MCF 10A (cell line): ENCODE data around the gene MED12L. TPM values are rescaled to one million over a fixed set of nuclear protein-coding genes. Genes with fewer than 3 reads are reported as not detected.

Experiments used
- BruUV-seq: library from RNA; stranded (reverse); fragments of 400-500 nt; replicated peaks from 2 replicates; lab custom pipeline; 2021; lab: Mats Ljungman, UMichigan
- CTCF ChIA-PET: fragments of 300-600 bp; sonication (Branson Sonifier 250); formaldehyde crosslinking; extraction: SDS; loops from one replicate; lab custom pipeline; 2021; ENCODE audit warnings: antibody characterized with exemption, inconsistent platforms; lab: Yijun Ruan, JAX
- POLR2A ChIA-PET: fragments of 300-600, 350-650 bp; sonication (Branson Sonifier 250); formaldehyde crosslinking; extraction: SDS; loops from one replicate; lab custom pipeline; 2020; ENCODE audit warnings: antibody characterized with exemption, inconsistent platforms; lab: Yijun Ruan, JAX
- DNase-seq: peaks from one replicate; pipeline ENCODE4 v3.0.0-alpha.2; 2018; ENCODE audit not compliant: unreplicated experiment
- H3K27ac Mint-ChIP-seq: one replicate; pipeline ENCODE4 v1.8.0; 2022; ENCODE audit warnings: mild to moderate bottlenecking, low read depth, mixed read lengths; ENCODE audit not compliant: unreplicated experiment
- H3K27me3 Mint-ChIP-seq: one replicate; pipeline ENCODE4 v1.8.0; 2022; ENCODE audit warnings: mixed read lengths; ENCODE audit not compliant: insufficient read depth, unreplicated experiment
- H3K36me3 Mint-ChIP-seq: one replicate; pipeline ENCODE4 v1.8.0; 2022; ENCODE audit warnings: mild to moderate bottlenecking, moderate library complexity, mixed read lengths; ENCODE audit not compliant: insufficient read depth, unreplicated experiment
- H3K4me1 Mint-ChIP-seq: one replicate; pipeline ENCODE4 v1.8.0; 2022; ENCODE audit warnings: mixed read lengths; ENCODE audit not compliant: insufficient read depth, unreplicated experiment
- H3K4me3 Mint-ChIP-seq: one replicate; pipeline ENCODE4 v1.8.0; 2022; ENCODE audit warnings: mild to moderate bottlenecking, moderate library complexity, mixed read lengths; ENCODE audit not compliant: unreplicated experiment
- H3K9me3 Mint-ChIP-seq: one replicate; pipeline ENCODE4 v1.8.0; 2022; ENCODE audit warnings: mixed read lengths; ENCODE audit not compliant: unreplicated experiment
- intact Hi-C: fragments of 100-400 bp; cut with micrococcal nuclease; formaldehyde crosslinking; loops from 2 replicates; pipeline ENCODE4 v1.14.1; 2022
- total RNA-seq: library from RNA; stranded (reverse); gene quantifications from 2 replicates; pipeline ENCODE4 v1.2.3, GENCODE V29; 2022
- TF ChIP-seq, protein P1 (sequence below): fragments of 200-600 bp; IDR thresholded peaks from one replicate; pipeline ENCODE4 v1.8.0; 2022; ENCODE audit warnings: antibody characterized with exemption, mild to moderate bottlenecking; ENCODE audit not compliant: unreplicated experiment

The MED12L gene
- total RNA-seq, 1 experiment from 2014 or later: 0.47 TPM

DNA sequence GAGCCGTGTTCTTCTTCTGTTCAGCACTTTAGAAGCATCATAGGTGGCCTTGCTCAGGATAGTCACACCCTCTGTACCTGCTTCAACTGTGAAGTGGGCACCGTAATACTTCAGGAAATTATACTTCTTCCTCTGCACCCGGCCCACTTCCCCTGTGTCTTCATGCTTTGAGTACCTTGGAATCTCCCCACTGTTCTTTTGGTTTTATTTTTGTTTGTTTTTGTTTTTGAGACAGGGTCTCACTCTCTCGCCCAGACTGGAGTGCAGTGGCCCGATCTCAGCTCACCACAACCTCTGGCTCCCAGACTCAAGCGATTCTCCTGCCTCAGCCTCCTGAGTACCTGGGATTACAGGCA is 191.2 kb downstream of the MED12L start:
- H3K9me3 Mint-ChIP-seq: no peaks in the 10 kb centered on the region
- no peaks in the 10 kb centered on the region for H3K27me3 Mint-ChIP-seq
- ChIA-PET POLR2A (no interaction called here), CTCF (interaction anchor here (0.6 to 1.5 kb wide), 4 partner anchors 46 to 131 kb away, joined by 3 to 9 read pairs (median 3); no protein-coding TSS in a partner anchor)
- H3K27ac Mint-ChIP-seq: no peak overlapping the region
- no TSS peak for BruUV-seq
- no peaks in the 10 kb centered on the region for H3K4me1 Mint-ChIP-seq
- intact Hi-C loops: no loop called here
- no peak overlapping the region for H3K4me3 Mint-ChIP-seq
- no peaks in the 10 kb centered on the region for H3K36me3 Mint-ChIP-seq
- DNase-seq: no peak
- TF ChIP-seq, protein P1, sequence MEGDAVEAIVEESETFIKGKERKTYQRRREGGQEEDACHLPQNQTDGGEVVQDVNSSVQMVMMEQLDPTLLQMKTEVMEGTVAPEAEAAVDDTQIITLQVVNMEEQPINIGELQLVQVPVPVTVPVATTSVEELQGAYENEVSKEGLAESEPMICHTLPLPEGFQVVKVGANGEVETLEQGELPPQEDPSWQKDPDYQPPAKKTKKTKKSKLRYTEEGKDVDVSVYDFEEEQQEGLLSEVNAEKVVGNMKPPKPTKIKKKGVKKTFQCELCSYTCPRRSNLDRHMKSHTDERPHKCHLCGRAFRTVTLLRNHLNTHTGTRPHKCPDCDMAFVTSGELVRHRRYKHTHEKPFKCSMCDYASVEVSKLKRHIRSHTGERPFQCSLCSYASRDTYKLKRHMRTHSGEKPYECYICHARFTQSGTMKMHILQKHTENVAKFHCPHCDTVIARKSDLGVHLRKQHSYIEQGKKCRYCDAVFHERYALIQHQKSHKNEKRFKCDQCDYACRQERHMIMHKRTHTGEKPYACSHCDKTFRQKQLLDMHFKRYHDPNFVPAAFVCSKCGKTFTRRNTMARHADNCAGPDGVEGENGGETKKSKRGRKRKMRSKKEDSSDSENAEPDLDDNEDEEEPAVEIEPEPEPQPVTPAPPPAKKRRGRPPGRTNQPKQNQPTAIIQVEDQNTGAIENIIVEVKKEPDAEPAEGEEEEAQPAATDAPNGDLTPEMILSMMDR: no peak

DNA sequence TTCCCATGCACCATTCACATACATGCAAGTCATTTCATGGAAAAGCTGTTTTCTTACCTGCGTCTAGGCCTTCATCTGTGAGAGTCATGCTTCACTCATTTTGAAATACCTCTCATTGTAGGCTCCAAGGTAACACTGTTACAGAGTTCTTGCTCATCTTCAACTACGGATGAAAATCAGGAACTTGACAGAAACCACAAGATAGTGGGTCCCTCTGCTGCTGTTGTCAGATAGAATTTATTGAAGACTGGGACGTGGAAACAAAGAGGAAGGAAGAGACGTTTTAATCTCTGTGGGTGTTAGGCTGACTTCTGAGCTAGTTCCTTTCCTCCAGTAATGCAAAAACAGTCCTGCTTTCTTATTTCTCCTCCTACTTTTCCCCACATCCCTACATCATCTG is 192.8 kb downstream of the MED12L start, which contains the start of gene P2RY14:
Gene P2RY14, minus strand, starts transcription at position 313 of the 400 bp plus-strand sequence. CDS start 64,226 bp downstream, outside the sequence.
- no peak within 1 kb of the TSS for H3K27ac Mint-ChIP-seq
- no peaks in the 10 kb centered on the region for H3K9me3 Mint-ChIP-seq
- BruUV-seq: no TSS peak
- TF ChIP-seq, protein P1: no peak
- DNase-seq: no peak
- CTCF ChIA-PET: interaction anchor here (1.2 to 6.0 kb wide), 3 partner anchors 20 to 110 kb away, joined by 4 to 107 read pairs (median 94); no protein-coding TSS in a partner anchor
- H3K4me1 Mint-ChIP-seq: no peaks in the 10 kb centered on the region
- intact Hi-C loops: no loop called here
- no peaks in the 10 kb centered on the region for H3K36me3 Mint-ChIP-seq
- no peak within 1 kb of the TSS for H3K4me3 Mint-ChIP-seq
- POLR2A ChIA-PET: interaction anchor here (0.6 to 1.4 kb wide), 6 partner anchors 14 to 732 kb away, joined by 3 read pairs; partner anchors contain the start of genes EIF2A and SERP1
- H3K27me3 Mint-ChIP-seq: no peaks in the 10 kb centered on the region

DNA sequence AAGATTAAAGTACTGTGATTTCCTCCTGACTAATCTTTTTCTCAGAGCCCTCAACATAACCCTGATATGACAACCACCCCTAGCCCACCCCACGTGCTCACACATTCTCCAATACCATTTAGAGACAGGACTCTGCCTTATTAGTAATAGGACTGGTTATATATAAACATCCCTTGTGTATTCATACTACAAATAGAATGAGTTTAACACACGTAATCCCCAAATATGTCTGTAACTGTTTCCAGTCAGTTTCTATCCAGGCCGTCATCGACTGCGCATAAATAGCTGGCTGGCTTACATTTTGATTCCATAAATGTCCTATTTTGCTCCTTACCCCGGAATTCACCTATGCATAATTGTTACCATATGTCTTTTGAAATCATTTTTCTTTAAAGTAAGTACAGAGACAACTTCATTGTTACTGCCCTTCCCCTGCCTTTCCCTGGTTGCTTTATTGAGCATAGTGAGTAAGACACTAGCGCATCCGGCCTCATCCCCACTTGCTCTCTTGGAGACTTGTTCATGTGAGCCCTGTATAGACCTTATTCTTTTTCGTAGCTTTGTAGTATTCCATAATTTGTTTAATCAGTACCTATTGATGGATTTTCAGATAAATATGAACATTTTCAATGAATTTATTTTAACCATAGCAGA is 196.3 kb downstream of the MED12L start:
- POLR2A ChIA-PET: interaction anchor here (1.5 kb wide), 1 partner anchor 114 kb away, joined by 6 read pairs; no protein-coding TSS in a partner anchor
- TF ChIP-seq, protein P1: no peak
- Mint-ChIP-seq H3K4me1 (no peaks in the 10 kb centered on the region), H3K27me3 (no peaks in the 10 kb centered on the region), H3K4me3 (no peak overlapping the region), H3K27ac (no peak overlapping the region), H3K36me3 (no peaks in the 10 kb centered on the region), H3K9me3 (no peaks in the 10 kb centered on the region)
- no TSS peak for BruUV-seq
- intact Hi-C loops: loop anchor here (2.0 kb wide), 1 partner anchor 557 kb away; no protein-coding TSS in a partner anchor
- CTCF ChIA-PET: interaction anchor here (0.6 to 6.0 kb wide), 19 partner anchors 10 to 358 kb away, joined by 3 to 107 read pairs (median 4); no protein-coding TSS in a partner anchor
- DNase-seq: no peak

DNA sequence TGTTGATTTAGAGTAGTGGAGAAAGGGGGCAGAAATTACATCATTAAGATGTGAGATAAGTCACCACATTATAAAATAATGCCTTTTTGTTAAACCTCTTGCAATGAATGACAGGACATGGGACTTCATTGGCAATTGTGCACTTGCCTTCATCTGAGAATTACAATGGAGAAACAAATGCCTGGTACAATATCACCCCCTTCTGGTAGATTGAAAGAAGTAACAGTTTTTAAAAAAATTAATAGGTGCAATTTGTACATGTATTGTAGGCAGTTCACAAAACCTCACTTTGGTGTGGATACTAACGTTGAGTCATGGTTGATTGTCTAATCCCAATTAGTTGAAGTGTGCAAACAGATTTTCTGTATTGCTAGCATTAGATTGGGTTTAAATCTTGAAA is 197.5 kb downstream of the MED12L start:
- H3K9me3 Mint-ChIP-seq: no peaks in the 10 kb centered on the region
- intact Hi-C loops: loop anchor here (1.0 to 2.0 kb wide), 3 partner anchors 56 to 556 kb away; no protein-coding TSS in a partner anchor
- TF ChIP-seq, protein P1: peak; percentile 67
- no peaks in the 10 kb centered on the region for H3K27me3 Mint-ChIP-seq
- POLR2A ChIA-PET: interaction anchor here (1.5 kb wide), 1 partner anchor 115 kb away, joined by 6 read pairs; no protein-coding TSS in a partner anchor
- no peaks in the 10 kb centered on the region for H3K36me3 Mint-ChIP-seq
- CTCF ChIA-PET: interaction anchor here (0.6 to 6.0 kb wide), 21 partner anchors 11 to 722 kb away, joined by 3 to 107 read pairs (median 4); no protein-coding TSS in a partner anchor
- no TSS peak for BruUV-seq
- H3K4me1 Mint-ChIP-seq: no peaks in the 10 kb centered on the region
- no peak overlapping the region for H3K27ac Mint-ChIP-seq
- no peak overlapping the region for H3K4me3 Mint-ChIP-seq
- DNase-seq: peak; percentile 73
